Stimulated activated CD8-positive, alpha-beta memory T cell treated with anti-CD3 and anti-CD28 coated beads, Interleukin-12 subunit alpha, Interleukin-12 subunit beta, amount 100 ng/mL, for 24 hours (primary cell): ENCODE data around the gene GLYR1.

Experiments
- DNase-seq: peaks from one replicate; pipeline ENCODE4 v3.0.0-alpha.2; 2020; ENCODE audit errors: extremely low read depth

Gene GLYR1

DNA sequence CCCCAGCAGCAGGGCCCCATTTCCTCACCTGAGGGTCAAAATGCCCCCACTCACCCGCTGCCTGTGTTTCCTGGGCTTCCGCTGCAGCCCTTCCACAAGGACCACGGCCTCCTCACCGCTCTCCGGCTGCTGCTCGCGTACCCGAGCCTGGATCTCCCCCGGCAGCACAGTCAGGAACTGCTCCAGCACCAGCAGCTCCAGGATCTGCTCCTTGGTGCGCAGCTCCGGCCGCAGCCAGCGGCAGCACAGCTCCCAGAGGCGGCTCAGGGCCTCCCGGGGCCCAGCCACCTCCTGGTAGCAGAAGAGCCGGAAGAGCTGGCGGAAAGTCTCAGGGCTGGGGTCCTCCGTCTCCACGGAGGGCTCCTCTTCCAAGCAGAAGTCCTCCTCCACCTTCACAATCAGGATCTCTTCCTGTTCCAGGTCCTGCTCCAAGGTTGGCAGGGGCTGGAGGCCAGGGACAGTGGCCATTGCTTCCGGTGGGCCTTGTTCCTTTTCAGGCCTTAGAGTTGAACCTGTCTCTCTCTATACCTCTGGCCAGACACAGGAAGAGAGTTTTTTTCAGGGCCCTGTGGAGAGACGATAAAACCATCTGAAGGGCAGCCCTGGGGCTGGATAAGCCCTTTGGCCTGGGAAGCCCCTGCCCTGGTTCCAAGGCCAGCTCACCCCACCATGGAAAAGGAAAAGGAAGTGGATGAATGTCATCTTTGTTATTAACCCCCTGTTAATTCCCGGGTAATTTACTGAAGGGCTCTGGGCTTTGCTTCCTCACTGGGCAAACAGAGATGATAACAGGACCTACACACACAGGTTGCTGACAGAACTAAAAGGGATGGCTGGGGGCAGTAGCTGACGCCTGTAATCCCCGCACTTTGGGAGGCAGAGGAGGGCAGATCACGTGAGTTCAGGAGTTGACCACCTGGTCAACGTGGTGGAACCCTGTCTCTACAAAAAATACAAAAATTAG is 81.3 kb downstream of the GLYR1 start:
- no peak for DNase-seq

DNA sequence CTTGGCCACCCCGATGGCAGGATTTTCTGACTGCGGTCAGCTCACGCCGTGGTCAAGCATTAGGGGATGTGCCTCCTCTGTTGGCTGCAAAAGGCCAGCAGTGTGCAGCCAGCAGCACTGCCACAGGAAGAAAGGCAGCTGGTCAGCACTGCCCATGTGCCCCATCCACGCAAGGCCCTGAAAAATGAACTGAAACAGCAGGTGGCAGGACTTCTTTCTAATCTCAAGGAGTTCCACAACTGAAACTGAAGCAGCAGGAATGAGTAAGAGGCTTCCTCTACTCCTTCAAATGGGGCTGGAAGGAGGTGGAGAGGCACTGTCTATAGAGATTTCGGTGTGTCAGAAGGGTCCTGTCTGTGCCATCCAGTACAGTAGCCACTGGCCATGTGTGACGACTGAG is 83.3 kb downstream of the GLYR1 start:
- DNase-seq: no peak

DNA sequence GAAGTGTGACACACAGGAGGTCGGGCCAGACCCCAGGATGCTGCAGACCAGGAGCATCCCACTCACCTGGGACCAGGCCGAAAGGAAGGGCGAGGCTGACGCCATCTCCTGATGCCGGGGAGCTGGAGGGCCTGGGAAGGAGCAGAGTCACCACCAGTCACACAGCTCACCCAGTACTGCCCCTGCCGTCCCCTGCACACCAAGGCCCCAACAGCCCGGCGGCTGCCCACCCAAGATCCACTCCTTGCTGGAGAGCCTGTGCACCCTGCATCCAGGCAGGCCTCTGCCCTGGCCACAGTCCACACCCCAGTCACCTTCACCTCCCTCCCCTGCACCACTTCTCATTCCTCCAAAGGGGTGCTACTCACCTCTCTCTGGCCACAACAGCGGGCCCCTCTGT is 84.9 kb downstream of the GLYR1 start:
- DNase-seq: no peak

DNA sequence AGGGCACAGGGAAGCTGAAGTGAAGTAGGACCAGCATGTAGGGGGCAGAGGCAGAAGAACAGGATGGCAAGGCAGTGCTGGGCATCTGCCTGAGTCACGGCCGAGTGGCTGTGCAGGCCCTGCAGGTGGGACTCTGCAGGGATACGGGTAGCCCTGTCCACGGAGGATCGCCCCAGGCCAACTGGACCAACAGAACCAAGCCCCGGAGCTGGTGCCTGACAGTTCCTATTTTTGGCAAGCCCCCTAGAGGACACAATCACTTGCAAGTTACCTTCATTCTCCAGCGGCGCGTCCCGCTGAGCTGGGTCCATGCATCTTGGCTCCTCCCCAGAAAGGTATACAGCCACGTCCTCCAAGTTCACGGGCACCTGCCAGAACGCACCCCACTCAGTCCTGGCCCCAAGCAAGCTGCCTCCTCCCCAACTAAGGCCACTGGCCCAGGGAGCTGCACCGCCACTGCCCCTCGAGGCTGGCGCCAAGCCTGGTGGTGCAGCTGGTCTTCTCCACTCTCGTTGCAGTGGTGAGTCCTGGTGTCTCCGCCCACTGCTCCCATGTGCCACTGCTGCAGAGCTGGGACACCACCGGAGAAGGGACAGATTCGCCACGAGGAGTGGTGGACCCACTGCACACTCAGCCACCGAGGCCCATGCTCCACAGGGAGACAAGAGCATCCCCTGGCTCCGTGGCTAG is 86.7 kb downstream of the GLYR1 start:
- no peak for DNase-seq

DNA sequence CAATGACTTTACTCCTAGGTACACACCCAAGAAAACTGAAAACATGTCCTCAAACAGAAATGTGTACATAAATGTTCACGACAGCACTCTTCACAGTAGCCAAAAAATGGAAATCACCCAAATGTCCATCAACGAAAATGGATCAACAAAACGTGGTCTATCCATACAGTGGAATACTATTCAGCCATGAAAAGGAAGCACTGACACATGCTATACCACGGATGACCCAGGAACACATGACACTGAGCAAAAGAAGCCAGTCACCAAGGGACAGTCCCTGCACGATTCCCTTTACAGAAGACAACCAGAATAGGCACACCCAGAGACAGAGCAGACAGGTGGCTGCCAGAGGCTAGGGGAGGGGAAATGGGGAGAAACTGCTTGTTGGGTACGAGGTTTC is 91.4 kb downstream of the GLYR1 start:
- DNase-seq: no peak

DNA sequence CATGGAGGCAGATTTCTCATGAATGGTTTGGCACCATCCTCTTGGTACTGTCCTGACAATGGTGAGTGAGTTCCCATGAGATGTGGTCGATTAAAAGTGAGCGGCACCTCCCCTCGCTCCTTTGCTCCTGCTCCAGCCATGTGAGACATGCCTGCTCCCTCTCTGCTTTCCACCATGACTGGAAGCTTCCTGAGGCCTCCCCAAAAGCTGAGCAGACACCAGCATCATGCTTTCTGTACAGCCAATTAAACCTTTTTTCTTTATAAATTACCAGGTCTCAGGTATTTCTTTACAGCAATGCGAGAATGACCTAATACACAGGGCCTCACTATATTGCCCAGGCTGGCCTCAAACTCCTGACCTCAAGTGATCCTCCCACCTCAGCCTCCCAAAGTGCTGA is 92.2 kb downstream of the GLYR1 start:
- no peak for DNase-seq

DNA sequence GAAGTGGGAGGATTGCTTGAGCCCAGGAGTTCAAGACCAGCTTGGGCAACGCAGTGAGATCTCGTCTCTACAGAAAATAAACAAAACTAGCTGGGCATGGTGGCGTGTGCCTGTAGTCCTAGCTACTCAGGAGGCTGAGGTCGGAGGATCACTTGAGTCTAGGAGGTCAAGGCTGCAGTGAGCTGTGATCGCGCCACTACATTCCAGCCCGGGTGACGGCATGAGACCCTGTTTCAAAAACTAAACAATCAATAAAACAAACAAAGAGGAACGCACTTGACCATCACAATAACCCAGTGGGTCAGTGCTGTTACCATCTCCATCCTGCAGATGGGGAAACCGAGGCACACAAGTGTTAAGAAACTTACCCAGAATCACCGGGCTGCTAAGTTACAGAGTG is 93.9 kb downstream of the GLYR1 start:
- DNase-seq: no peak
